Spleen (tissue), 11 donors: ENCODE measurements around the gene GNAZ. TPM values are rescaled to one million over a fixed set of nuclear protein-coding genes. Genes with fewer than 3 reads are reported as not detected.

Source experiments
- DNase-seq: peaks from one replicate; pipeline ENCODE4 v3.0.0-alpha.2; 2020
- H3K27ac ChIP-seq, 8 donors: fragments of 200-600 bp; sonication (generic) in 7 of 8; 1 replicate in 4 of 8; 2 replicates in 4 of 8; pipeline versions ENCODE4 v1.5.0 to v1.8.0; 2016 to 2021; ENCODE audit warnings: inconsistent platforms in 4 of 8, mild to moderate bottlenecking in 4 of 8, moderate library complexity in 1 of 8
- H3K27me3 ChIP-seq, 7 donors: fragments of 200-600 bp; sonication (generic) in 6 of 7; replicated peaks in 1 of 7; 1 replicate in 4 of 7; 2 replicates in 3 of 7; pipeline versions ENCODE4 v1.5.0 to v1.8.0; 2016 to 2021; ENCODE audit warnings: inconsistent platforms in 3 of 7, mild to moderate bottlenecking in 1 of 7
- H3K36me3 ChIP-seq, 6 donors: fragments of 200-600 bp; sonication (generic) in 5 of 6; 1 replicate in 4 of 6; 2 replicates in 2 of 6; pipeline versions ENCODE4 v1.5.0 to v1.8.0; 2016 to 2021; ENCODE audit warnings: inconsistent platforms in 2 of 6
- H3K4me1 ChIP-seq, 6 donors: fragments of 200-600 bp; sonication (generic) in 5 of 6; 1 replicate in 3 of 6; 2 replicates in 3 of 6; pipeline versions ENCODE4 v1.5.0 to v1.8.0; 2016 to 2021; ENCODE audit warnings: inconsistent platforms in 3 of 6
- H3K4me3 ChIP-seq, 8 donors: fragments of 200-600 bp; sonication (generic) in 7 of 8; 1 replicate in 4 of 8; 2 replicates in 4 of 8; pipeline versions ENCODE4 v1.5.0 to v1.8.0; 2016 to 2021; ENCODE audit warnings: inconsistent platforms in 4 of 8, mild to moderate bottlenecking in 4 of 8, moderate library complexity in 2 of 8
- H3K9me3 ChIP-seq, 8 donors: fragments of 200-600 bp; sonication (generic) in 7 of 8; 1 replicate in 4 of 8; 2 replicates in 4 of 8; pipeline versions ENCODE4 v1.5.0 to v1.8.0; 2016 to 2021; ENCODE audit warnings: inconsistent platforms in 4 of 8
- POLR2A ChIP-seq, 3 donors: fragments of 450-650 bp; IDR thresholded peaks; one replicate each; pipeline ENCODE4 v1.5.1; 2017; ENCODE audit warnings: antibody characterized with exemption in 3 of 3, mild to moderate bottlenecking in 1 of 3
- POLR2AphosphoS5 ChIP-seq, 3 donors: sonication (generic); formaldehyde crosslinking; IDR thresholded peaks; one replicate each; pipeline ENCODE4 v1.5.1; 2017; ENCODE audit warnings: antibody characterized with exemption in 3 of 3
- WGBS, 5 donors: extraction: QIAGEN DNeasy Blood & Tissue Kit in 3 of 5; methylation state at CpG; one replicate each; pipeline versions ENCODE4 v1.1.5 to v1.1.7; 2013 to 2018; 5-methylcytosine and 5-hydroxymethylcytosine counted together
- intact Hi-C: fragments of 100-400 bp; cut with DNase I; formaldehyde crosslinking; loops from one replicate; pipeline ENCODE4 v1.15.0; 2023; ENCODE audit warnings: low total_unique reads
- polyA plus RNA-seq, 3 donors: library from polyadenylated mRNA; stranded (reverse); fragments of 200-250 nt; gene quantifications; one replicate each; pipeline ENCODE4 v1.2.1, GENCODE V29; 2013
- total RNA-seq, 7 donors: library from RNA; depleted of rRNA in 3 of 7; stranded (reverse); fragments of >200 nt in 3 of 7; fragmentation: NEBNext Ultra II Directional in 4 of 7; extraction: Animal tissue kit (Norgen Biotek cat#: 25700) in 4 of 7; gene quantifications; one replicate each; pipeline versions ENCODE4 v1.1.0 to v1.2.1, GENCODE V29; 2016 to 2021
- TF ChIP-seq, protein P1 (sequence below), 11 experiments: fragments of 200-600 bp in 7 of 11; fragments of 450-650 bp in 4 of 11; sonication (generic) in 4 of 11; IDR thresholded peaks in 8 of 11; conservative IDR thresholded peaks in 3 of 11; 1 replicate in 7 of 11; 2 replicates in 4 of 11; pipeline versions ENCODE4 v1.4.0 to v1.8.0; 2016 to 2021; ENCODE audit warnings: antibody characterized with exemption in 11 of 11, inconsistent platforms in 4 of 11, mild to moderate bottlenecking in 1 of 11
- donor health status: healthy with polysubstance abuse.
- donor health status: DM: no; HTN: no; CAD: no; lungs with moderate emphysema.
- donor health status: DM: no; HTN: no; CAD: no.
- donor health status: Bipolar disorder and iron deficiency.
- donor health status: healthy.
- donor health status: DM: no; HTN: no; CAD: no.
- donor health status: DM: yes; HTN: yes; CAD: no.

The GNAZ gene
- total and polyA plus RNA-seq, 10 donors = 2.3 to 11.8 (median 6.8) TPM

DNA sequence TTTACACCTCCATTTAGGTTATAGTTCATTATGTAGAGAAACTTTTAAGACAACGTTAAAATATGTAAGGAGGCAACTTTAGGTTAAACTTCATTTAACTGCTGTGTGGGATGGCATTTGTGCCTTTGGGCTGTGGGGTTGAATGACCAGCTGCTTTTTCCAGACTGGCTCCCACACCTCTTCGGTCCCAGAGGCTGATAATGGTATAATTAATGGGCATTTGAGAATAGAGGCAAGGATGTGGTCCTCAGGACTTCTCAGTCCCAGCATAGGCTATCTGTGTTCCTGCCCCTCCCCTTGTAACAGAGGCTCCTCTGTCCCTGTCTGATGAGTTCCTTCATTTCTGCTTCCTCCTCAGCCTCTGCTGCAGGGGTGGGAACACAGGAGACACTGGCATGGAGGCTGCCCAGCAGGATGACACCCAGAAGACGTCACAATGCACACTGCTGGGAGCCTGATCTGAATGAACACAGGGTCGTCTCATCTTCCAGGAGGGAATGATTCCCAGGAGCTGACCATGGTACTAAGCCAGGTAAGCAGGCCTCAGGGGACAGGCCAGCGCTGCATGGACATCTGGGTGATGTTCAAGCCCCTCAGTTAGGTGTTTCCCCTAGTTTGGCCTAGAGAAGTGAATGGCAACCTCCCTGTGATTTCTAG lies 17.1 kb upstream of the GNAZ start:
- Histone ChIP-seq H3K27me3 (no peaks in the 10 kb centered on the region), H3K4me1 (peaks cover 0 to 13% (median 0%) of the 10 kb centered on the region in 6 donors), H3K4me3 (no peak overlapping the region), H3K36me3 (no peaks in the 10 kb centered on the region), H3K27ac (no peak overlapping the region), H3K9me3 (peaks cover 0 to 20% (median 13%) of the 10 kb centered on the region in 8 donors)
- intact Hi-C loops = no loop called here
- WGBS, 5 donors = 49 to 68% (median 60%) methylated on average over 3 to 5 of the region's 5 CpGs
- no peak for TF ChIP-seq POLR2AphosphoS5 (IDR thresholded peaks at IDR 0.05)
- no peak for TF ChIP-seq POLR2A (IDR thresholded peaks at IDR 0.05)
- TF ChIP-seq, protein P1, sequence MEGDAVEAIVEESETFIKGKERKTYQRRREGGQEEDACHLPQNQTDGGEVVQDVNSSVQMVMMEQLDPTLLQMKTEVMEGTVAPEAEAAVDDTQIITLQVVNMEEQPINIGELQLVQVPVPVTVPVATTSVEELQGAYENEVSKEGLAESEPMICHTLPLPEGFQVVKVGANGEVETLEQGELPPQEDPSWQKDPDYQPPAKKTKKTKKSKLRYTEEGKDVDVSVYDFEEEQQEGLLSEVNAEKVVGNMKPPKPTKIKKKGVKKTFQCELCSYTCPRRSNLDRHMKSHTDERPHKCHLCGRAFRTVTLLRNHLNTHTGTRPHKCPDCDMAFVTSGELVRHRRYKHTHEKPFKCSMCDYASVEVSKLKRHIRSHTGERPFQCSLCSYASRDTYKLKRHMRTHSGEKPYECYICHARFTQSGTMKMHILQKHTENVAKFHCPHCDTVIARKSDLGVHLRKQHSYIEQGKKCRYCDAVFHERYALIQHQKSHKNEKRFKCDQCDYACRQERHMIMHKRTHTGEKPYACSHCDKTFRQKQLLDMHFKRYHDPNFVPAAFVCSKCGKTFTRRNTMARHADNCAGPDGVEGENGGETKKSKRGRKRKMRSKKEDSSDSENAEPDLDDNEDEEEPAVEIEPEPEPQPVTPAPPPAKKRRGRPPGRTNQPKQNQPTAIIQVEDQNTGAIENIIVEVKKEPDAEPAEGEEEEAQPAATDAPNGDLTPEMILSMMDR (IDR thresholded peaks at IDR 0.05 in 8 of 11, conservative IDR thresholded peaks at IDR 0.05 in 3 of 11) = no peak
- DNase-seq = peak; percentile 23

DNA sequence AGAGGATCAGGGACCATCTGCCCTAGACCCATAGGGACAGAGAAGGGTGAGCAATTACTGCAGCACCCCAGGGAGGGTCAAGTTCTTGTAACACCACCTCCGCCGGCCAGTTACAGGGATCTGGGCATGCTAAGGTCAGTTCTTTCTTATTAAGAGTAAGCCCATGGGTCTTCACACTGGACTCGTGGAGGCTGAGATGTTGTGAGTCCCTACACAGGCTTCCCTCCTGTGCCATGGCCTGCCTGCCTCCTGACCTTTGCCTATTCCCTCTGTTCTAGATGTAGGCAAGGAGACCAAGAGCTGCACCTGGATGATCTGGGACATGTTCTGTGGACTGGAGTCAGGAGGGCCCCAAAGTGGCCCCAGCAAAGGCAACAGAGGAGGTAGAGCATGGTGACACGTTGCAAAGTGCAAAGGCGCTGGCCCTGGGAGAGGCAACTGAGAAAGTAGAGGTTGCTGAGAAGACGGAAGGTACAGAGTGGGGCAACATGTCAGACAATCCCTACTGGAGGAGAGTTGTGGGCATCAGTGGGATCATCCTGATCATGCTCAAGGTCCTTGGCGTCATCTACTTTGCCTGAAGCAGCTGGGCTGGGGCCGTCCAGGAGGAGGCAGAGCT lies 16.3 kb upstream of the GNAZ start:
- peak; percentile 58 for DNase-seq
- Histone ChIP-seq H3K27me3 (no peaks in the 10 kb centered on the region), H3K27ac (no peak overlapping the region), H3K36me3 (no peaks in the 10 kb centered on the region), H3K4me1 (peaks cover 0 to 13% (median 0%) of the 10 kb centered on the region in 6 donors), H3K4me3 (no peak overlapping the region), H3K9me3 (peaks cover 0 to 20% (median 13%) of the 10 kb centered on the region in 8 donors)
- TF ChIP-seq, protein P1 (IDR thresholded peaks at IDR 0.05 in 8 of 11, conservative IDR thresholded peaks at IDR 0.05 in 3 of 11) = no peak
- no peak for TF ChIP-seq POLR2A (IDR thresholded peaks at IDR 0.05)
- no peak for TF ChIP-seq POLR2AphosphoS5 (IDR thresholded peaks at IDR 0.05)
- 86 to 95% (median 92%) methylated on average over 8 of the region's 8 CpGs for WGBS, 5 donors
- intact Hi-C loops = no loop called here

DNA sequence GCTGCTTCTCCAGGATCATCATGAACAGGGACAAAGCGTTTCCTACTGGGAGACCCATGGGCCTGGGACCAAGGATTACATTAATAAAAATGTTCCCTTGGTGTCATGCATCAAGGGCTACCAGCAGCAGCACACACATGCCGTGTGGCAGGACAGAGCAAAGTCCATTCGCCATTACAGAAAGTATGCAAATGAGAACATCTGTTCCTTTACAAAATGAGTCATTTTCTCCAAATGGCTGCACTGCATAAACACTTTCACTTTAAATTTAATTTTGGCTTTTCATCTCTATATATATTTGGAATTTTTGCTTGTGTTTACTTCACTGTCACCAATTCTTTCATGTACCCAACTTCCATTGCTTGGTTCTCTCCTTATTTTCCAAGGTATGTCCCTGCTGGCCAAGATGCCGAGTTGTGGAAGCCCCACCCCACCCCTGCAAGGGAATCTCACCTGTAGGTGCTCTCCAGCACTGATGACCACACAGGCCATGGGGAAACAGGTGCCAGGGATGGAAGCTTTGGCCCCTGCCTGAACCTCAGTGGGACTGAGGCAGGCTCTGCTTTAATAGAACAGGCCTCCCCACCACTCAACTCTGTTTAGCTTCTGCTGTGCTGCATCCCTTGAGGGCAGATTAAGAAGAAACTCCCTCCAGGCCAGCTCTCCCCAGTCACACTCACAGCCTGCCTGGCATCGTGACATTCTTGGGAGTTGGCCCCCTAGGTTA lies 15.6 kb upstream of the GNAZ start:
- no peaks in the 10 kb centered on the region for H3K36me3 ChIP-seq
- intact Hi-C loops = no loop called here
- H3K4me1 ChIP-seq = peaks cover 0 to 13% (median 0%) of the 10 kb centered on the region in 6 donors
- H3K27me3 ChIP-seq = no peaks in the 10 kb centered on the region
- H3K4me3 ChIP-seq = no peak overlapping the region
- no peak for TF ChIP-seq POLR2AphosphoS5 (IDR thresholded peaks at IDR 0.05)
- TF ChIP-seq, protein P1 (IDR thresholded peaks at IDR 0.05 in 8 of 11, conservative IDR thresholded peaks at IDR 0.05 in 3 of 11) = no peak
- no peak for TF ChIP-seq POLR2A (IDR thresholded peaks at IDR 0.05)
- peaks cover 0 to 20% (median 13%) of the 10 kb centered on the region in 8 donors for H3K9me3 ChIP-seq
- DNase-seq = peak; percentile 43
- WGBS, 5 donors = 71 to 76% (median 75%) methylated on average over 5 of the region's 5 CpGs
- H3K27ac ChIP-seq = no peak overlapping the region
